Left colon (tissue), 2 donors: ENCODE results near the gene CEP97. TPM values are rescaled to one million over a fixed set of nuclear protein-coding genes. Genes with fewer than 3 reads are reported as not detected.
A peak's percentile ranks its signal among the peaks of the same experiment; 100 is the strongest.
"Not testable (repeated sequence)": the region's sequence is repeated elsewhere in the genome, so short reads cannot be mapped to it uniquely, and the experiment has no call there.

Source experiments
- ATAC-seq: fragments of 200-7000 bp; cut with Tn5 transposase; one replicate; pipeline ENCODE4 v1.9.1; 2020; ENCODE audit warnings: mild to moderate bottlenecking, moderate library complexity
- DNase-seq, 2 donors: peaks; one replicate each; pipeline ENCODE4 v3.0.0-alpha.2; 2020
- intact Hi-C, 2 donors: fragments of 100-400 bp; cut with DNase I in 1 of 2; cut with micrococcal nuclease in 1 of 2; formaldehyde crosslinking; loops; one replicate each; pipeline versions ENCODE4 v1.11.2 to v1.14.0; 2022; cut with DNase I, micrococcal nuclease
- total RNA-seq, 2 donors: library from RNA; stranded (reverse); fragmentation: NEBNext Ultra II Directional; extraction: Animal tissue kit (Norgen Biotek cat#: 25700); gene quantifications; one replicate each; pipeline ENCODE4 v1.2.1, GENCODE V29; 2021
- donor health status: DM: no; HTN: no; CAD: no.
- donor health status: DM: yes; HTN: yes; CAD: no.

Gene CEP97
- total RNA-seq, 2 donors from 2014 or later = 4.3 to 5.1 TPM

DNA sequence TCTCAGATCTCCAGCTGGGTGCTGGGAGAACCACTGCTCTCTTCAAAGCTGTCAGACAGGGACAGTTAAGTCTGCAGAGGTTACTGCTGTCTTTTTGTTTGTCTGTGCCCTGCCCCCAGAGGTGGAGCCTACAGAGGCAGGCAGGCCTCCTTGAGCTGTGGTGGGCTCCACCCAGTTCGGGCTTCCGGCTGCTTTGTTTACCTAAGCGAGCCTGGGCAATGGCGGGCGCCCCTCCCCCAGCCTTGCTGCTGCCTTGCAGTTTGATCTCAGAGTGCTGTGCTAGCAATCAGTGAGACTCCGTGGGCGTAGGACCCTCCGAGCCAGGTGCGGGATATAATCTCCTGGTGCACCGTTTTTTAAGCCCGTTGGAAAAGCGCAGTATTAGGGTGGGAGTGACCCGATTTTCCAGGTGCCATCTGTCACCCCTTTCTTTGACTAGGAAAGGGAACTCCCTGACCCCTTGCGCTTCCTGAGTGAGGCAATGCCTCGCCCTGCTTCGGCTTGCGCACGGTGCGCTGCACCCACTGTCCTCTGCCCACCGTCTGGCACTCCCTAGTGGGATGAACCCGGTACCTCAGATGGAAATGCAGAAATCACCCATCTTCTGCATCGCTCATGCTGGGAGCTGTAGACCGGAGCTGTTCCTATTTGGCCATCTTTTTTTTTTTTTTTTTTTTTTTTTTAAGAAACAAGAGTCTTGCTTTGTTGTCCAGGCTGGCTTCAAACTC is 29.1 kb downstream of the CEP97 start:
- DNase-seq, ATAC-seq, intact Hi-C loops: not testable (repeated sequence)

DNA sequence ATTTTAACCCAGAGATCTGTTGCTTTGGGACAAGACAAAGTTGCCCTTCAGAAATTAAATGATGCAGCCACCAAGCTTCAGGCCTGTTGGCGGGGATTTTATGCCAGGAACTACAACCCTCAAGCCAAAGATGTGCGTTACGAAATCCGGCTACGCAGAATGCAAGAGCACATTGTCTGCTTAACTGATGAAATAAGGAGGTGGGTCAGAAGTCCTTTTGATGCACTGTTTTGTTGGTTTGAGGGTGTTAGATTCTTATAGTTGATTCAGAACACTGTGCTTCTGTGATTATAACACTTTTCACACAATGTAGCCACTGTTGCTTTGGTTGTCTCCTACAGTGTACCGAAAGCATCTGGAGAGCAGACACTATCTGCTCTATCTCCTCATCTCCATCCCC is 33.8 kb downstream of the CEP97 start:
- intact Hi-C loops = no loop called here
- ATAC-seq (no peak), DNase-seq (no peak)

DNA sequence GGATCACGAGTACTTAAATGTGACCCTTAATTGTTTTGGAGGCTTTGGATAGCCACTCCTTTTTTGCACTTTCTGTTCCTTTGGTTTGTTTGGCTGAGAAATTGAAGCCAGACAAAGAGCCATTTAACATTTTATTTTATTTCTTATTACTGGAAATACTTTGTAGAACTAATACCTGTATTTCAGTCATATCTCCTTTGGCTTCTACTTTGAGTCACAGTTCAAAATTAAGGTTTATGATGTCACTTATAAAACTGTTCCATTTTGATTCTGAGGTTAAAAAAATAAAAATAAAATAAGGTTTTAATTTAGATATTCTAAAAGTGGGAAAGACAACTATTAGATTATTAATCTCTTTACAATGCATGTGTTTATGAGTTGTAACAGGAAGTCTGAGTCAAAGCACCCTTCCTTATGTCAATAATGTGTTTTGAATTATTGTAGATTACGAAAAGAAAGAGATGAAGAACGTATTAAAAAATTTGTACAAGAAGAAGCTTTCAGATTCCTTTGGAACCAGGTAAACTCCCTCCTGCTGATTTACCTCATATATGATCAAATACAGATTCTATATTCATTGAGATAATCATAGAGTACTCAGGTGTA is 37.7 kb downstream of the CEP97 start:
- intact Hi-C loops = no loop called here
- DNase-seq (no peak), ATAC-seq (no peak)

DNA sequence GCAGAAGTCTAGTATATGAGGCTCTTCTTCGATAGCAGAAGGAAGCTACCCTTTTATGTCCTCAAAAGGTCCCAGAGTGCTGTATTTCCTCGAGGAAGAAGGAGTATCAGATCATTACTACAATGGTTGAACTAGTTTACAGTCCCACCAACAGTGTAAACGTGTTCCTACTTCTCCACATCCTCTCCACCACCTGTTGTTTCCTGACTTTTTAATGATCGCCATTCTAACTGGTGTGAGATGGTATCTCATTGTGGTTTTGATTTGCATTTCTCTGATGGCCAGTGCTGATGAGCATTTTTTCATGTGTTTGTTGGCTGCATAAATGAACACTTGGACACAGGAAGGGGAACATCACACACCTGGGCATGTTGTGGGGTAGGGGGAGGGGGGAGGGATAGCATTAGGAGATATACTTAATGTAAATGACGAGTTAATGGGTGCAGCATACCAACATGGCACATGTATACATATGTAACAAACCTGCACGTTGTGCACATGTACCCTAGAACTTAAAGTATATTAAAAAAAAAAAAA is 53.4 kb downstream of the CEP97 start:
- intact Hi-C loops, DNase-seq, ATAC-seq: not testable (repeated sequence)

DNA sequence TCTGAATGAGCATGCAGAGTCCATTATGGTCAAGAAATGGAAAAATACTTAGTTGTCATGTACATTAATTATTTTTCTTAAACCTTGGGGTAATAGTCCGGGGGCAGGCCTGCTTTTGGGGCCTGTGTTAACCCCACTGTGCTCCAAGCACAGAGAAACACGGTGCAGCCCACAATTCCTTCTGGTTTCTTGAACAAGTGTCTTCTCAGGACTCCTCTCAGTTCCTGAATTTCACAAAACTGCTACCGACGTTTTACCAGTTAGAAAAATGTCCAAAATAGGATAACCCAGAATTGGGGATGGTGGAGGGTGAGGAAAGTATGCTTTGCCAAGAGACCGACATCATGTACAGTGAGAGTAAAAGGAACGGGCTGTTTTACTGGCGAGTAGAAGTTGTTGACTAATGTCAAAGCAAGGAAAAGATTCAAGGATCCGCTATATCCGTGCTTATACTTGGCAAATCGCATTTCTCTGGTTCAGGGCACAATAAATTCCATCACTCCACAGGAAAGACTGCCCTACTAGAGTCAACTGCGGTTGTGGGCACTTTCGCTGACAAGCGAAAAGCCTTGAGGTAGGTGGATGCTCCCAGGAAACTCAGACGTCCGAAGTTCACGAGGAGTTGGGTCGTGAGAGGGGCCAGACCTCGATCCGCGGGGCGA is 54.1 kb downstream of the CEP97 start:
- intact Hi-C loops = no loop called here

DNA sequence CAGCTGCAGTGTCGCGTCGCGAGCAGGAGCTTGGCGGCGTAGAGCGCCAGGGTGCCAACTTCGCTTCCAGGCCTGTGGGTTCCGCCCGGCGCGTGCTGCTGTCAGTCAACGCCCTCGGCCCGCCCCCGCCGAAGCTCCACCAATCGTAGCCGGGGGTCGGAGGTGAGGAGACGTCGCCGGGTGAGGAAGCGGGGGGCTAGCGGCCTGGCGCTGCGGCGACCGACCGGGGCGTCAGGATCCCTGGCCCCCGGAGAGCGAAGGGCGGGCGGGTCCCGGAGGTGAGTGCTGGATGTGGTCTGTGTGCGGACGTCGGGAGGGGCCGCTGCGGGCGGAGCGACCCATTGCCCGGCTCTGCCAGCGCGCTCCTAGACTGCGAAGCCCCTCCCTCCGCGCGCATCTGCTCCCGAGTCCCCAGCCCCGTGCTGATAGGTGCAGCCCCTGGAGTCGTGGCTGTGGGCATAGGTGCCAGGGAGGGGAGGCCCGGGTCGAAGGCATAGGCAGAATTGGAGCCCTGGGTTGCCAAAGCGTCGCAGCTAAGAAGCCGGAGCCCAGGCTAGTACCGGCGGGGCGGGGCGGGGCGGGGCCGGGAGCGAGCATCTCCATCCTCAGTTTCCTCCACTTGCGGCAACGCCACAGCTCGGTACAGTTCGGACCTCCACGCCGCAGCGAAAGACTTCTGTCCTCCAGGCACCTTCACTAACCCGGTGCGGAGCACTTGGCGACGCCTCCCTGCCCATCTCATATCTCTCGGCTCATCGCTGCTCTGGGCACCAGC is 54.8 kb downstream of the CEP97 start, which contains the start of gene NXPE3:
TSS of gene NXPE3 (plus strand) at position 165 of the 775 bp plus-strand sequence. CDS start 6,386 bp downstream, outside the sequence.
- ATAC-seq = peak; percentile 99
- DNase-seq = peak; percentile 89 to 94
- intact Hi-C loops = no loop called here

More for the DNA sequence above, 54.1 kb downstream of the CEP97 start:
- peak; percentile 15 for ATAC-seq
- DNase-seq = no peak

DNA sequence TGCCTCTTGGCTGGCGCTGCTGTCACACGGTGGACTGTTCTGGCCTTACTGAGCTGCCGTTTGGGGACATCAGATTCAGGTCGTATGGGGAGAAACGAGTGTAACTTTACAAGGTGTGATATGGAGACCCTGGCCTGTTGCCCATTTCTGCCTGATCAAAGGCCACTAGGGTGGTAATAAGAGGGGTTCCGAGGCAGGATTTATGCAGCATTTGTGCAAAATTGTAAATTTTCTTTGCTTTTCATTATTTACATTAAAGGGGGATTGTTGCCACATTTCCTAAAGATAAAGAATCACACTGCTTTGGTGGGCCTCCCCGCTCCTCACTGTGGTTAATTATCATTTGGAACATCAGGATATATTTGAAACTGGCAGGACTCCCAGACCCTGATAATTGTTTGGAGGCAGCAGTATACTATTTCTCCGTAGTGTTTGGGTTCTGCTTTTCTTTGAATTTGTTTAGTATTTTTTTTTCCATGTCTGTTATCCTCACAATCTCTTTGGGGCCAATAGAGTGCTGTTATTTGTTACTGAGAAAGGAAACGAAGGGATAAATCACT is 55.5 kb downstream of the CEP97 start:
- no peak for DNase-seq
- no peak for ATAC-seq
- intact Hi-C loops = no loop called here

DNA sequence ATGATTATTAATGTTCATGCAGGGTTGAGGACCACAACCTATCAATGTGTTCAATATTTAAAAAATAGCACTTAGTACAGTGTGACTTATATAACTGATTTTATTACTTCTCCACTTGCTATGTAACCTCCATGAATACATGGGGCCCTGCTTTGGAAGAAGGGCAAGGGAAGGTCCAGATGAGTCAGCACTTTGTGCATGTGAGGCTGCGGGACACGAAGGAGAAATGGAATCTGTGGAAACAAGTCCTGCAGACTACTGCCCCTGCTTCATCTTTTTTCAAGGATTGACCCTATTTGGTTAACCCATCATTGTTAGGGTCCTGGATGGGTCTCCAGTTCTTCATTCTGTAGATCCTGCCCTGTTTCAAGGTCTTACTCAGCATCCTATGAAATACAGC is 56.2 kb downstream of the CEP97 start:
- ATAC-seq = no peak
- intact Hi-C loops = no loop called here
- no peak for DNase-seq

DNA sequence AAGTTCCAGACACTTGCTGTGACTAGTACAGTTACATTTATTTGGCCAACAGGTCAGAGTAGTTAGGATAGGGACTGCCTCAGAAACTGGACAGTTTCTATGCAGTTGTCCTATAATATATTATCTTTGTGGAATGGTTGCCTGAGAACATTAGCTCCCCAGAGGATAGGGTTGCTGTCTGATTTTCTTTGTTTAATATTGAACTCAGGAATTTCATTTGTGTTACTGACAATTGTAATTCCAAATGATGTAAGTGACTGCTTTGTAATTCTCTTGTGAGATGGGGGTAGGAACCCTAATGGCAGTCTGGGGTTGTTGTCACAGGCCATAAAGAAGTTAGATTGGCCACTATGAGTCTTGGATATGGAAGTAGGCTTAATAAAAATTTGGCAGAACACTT is 56.8 kb downstream of the CEP97 start:
- intact Hi-C loops = no loop called here
- ATAC-seq = no peak
- DNase-seq = no peak

DNA sequence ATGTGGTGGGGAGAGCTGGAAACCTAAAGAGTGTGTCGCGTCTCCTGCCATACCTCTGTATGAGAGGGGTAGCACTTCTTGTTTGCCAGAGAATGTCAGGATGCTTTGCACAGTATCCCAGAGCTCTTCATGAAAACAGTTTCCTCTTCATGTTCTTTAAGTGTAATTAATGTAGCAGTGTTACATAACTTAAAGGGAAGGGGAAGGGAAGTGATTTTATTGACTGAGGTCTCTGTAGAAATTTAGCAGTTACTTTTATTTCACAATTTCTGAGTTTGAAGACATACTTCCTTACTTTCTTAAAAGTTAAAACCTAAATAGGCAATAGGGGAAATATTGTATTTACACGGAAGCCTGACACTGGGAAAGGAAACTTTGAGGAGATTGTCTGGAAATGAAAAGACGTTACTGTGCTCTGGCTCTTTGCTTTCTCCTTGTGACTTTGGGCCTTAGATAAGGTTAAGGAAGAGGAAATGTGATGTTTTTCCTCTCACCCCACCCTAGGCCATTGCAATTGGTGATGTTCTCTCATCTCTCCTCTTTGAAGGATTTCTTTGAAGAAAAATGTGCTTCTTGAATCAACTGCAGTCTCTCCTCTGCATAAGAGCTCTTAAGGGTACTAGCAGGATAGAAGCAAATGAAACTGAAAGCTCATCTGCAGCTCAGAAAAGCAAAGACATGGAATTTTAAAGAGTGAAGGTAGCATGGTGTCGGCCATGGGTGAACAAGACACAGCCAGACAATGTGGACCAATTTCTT is 60.6 kb downstream of the CEP97 start:
- intact Hi-C loops = no loop called here
- no peak for ATAC-seq

DNA sequence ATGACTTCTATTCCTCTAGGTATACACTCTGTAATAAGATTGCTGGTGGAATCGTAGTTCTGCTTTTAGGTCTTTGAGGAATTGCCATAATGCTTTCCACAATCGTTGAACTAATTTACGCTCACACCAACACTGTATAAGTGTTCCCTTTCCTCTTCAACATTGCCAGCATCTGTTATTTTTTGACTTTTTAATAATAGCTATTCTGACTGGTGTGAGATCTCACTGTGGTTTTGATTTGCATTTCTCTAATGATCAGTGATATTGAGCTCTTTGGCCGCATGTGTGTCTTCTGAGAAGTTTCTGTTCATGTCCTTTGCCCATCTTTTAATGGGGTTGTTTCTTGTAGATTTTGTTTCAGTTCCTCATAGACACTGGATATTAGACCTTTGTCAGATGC is 67.4 kb downstream of the CEP97 start:
- no peak for DNase-seq
- intact Hi-C loops = no loop called here
- no peak for ATAC-seq

More for the DNA sequence above, 60.6 kb downstream of the CEP97 start:
- DNase-seq = no peak

DNA sequence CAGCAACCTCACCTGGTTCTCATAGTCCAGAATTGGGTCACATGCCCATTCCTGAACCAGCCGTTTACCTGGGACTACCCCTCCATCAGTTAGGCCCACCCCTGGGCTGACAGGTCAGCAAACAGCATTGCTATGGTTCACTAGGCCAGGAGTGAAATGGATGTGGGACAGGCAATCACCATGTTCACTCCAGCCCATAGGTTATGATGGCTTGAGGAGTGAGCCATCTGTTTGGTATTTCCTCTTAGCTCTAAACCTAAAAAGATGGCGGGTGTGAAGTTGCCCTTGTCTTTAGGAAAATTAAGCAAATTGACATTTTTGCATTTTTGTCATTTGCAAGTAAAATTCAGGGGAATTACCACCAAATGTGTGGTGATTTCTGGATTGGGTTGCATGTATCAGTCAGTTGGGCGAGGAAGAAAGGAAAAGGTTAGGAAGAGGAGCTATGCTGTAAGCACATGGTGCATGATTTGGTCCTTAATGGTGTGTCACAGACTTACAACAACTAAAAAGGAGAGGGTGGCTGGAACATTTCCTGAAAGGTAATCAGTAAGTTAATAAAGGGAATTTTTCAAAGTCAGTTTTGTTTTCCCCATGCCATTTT is 71.8 kb downstream of the CEP97 start:
- ATAC-seq (no peak), DNase-seq (no peak)
- intact Hi-C loops = no loop called here

DNA sequence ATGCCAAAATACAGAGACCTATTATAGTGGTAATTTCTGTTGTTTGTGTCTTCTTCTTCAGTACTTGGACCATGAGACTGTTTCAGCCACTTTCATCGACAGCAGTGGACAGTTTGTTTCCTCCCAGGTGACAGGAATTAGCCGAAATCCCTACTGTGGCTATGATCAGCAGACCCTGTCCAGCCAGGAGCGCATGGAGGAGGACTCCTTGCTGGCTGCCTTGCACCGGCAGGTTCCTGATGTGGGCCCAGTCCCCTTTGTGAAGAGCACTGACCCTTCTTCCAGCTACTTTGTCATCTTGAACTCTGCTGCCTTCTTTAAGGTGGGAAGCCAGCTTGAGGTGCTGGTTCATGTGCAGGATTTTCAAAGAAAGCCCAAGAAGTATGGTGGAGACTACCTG is 76.8 kb downstream of the CEP97 start:
- DNase-seq (no peak), ATAC-seq (no peak)
- intact Hi-C loops = loop anchor here (10.0 kb wide), 2 partner anchors 424 to 734 kb away; no protein-coding TSS in a partner anchor

DNA sequence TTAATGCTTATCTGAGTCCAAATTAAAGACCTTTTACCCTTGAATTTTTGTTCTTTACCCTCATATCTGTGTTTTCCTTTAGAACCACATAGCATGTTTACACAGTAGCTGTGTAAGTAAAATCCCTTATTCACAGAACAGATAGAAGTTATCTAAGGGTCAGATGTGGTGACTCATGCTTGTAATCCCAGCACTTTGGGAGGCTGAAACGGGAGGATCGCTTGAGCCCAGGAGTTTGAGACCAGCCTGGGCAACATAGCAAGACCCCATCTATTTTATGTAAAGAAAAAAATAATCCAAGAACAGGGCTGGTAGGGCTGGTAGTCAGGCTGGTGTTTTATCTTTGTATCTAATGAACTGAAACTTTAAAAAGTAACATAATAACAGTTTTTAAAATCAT is 77.8 kb downstream of the CEP97 start:
- intact Hi-C loops = loop anchor here (10.0 kb wide), 2 partner anchors 423 to 733 kb away; no protein-coding TSS in a partner anchor
- no peak for ATAC-seq
- DNase-seq = no peak

DNA sequence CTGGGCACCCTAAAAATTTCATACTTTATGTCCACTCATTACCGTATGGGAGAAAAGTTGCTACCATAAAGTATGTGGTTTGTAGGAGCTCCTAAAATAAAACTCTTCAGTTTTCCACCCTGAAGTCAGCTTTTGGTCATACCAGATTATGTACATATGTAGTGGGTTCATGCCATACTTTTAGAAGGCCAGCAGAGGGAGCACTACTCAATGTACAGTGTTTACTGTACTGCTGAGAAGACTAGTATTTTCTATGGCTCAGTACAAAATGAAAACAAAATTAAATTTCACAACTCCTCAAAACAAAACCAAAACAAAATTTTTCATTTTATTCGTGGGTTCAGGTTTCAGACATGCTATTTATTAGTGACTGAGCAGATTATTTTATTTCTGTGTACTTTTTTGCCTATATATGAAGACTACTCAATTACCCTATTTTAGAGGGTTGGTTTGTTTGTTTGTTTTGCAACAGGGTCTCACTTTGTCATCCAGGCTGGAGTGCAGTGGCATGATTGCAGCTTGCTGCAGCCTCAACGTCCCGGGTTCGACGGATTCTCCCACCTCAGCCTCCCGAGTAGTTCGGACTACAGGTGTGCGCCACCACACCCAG is 78.9 kb downstream of the CEP97 start:
- peak in 1 of 2 donors; percentile 26 for DNase-seq
- ATAC-seq = peak; percentile 96
- intact Hi-C loops = loop anchor here (10.0 kb wide), 2 partner anchors 422 to 732 kb away; no protein-coding TSS in a partner anchor

DNA sequence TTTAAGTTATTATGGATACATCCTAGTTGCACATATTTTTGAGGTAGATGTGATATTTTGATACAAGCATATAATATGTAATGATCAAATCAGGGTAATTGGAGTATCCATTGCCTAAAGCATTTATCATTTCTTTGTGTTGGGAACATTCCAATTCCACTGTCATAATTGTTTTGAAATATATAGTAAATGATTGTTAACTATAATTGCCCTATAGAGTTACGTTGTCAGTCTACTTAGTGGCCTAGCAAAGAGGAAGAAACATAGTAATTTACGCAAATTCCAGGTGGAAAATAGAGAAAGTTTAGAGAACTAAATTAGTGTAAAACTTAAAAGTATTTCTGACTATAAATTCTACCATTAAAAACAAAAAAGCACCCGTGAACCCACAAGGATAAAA is 79.5 kb downstream of the CEP97 start:
- DNase-seq (no peak), ATAC-seq (peak; percentile 75)
- intact Hi-C loops = loop anchor here (10.0 kb wide), 2 partner anchors 421 to 731 kb away; no protein-coding TSS in a partner anchor

DNA sequence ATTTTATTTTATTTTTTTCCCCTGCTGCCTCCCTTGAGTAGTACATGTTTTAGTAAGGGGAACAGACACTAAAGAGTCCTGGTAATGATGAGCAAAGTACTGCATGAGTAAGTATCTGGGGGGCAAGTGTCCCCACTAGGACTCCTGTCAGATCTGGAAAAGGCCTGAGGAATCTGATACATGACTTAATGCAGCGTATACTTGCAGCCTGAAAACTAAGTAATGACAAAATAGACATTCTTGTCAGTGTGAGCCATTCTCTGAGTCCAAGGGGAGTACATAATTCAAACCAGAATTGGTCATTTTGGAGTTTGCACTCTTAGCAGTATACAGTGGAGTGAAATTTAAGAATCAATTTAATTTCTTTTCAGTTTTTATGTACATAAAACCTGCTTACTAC is 82.1 kb downstream of the CEP97 start:
- ATAC-seq = no peak
- DNase-seq = no peak
- intact Hi-C loops = loop anchor here (10.0 kb wide), 2 partner anchors 418 to 728 kb away; no protein-coding TSS in a partner anchor
